GM18873 (cell line): ENCODE results near the gene TMED1.
"Not testable (repeated sequence)": the region's sequence is repeated elsewhere in the genome, so short reads cannot be mapped to it uniquely, and the experiment has no call there.

Source experiments
- ATAC-seq: cut with Tn5 transposase; IDR thresholded peaks from one replicate; pipeline ENCODE4 v1.9.1; 2021; ENCODE audit warnings: mild to moderate bottlenecking, moderate library complexity, moderate number of reproducible peaks; ENCODE audit not compliant: unreplicated experiment, low FRiP score

The TMED1 gene, protein sequence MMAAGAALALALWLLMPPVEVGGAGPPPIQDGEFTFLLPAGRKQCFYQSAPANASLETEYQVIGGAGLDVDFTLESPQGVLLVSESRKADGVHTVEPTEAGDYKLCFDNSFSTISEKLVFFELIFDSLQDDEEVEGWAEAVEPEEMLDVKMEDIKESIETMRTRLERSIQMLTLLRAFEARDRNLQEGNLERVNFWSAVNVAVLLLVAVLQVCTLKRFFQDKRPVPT

DNA sequence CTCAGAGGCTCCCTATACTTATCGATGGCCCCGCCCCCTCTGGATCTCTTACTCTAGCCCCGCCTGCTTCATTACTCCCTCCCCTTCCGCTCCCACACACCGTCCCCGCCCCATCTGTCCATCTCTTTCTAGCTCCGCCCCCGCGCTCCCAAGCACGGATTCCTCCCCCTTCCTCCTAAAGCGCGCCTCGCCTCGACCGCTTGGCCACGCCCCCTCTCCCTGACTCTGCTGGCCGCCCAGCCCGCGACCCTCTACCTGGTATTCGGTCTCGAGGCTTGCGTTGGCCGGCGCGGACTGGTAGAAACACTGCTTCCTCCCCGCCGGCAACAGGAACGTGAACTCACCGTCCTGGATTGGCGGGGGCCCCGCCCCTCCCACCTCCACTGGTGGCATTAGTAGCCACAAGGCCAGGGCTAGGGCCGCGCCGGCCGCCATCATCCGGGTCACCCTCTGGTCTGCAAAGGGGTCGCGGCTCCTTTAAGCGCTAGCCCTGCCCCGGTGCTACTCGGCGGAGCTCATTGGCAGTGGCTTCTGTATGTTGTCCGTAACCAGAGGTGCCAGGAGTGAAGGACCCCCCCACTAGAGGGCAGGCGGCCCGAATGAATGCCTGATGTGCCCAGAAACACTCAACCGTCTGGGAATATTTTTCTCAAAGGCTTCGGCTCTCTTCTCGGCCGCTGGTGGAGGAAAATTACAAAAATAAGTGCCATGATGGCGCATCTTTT lies at the start of gene TMED1:
Gene TMED1, minus strand, starts transcription at position 459 of the 725 bp plus-strand sequence. Its CDS starts 21 bp downstream, at position 438.
- ATAC-seq = peak; percentile 50

DNA sequence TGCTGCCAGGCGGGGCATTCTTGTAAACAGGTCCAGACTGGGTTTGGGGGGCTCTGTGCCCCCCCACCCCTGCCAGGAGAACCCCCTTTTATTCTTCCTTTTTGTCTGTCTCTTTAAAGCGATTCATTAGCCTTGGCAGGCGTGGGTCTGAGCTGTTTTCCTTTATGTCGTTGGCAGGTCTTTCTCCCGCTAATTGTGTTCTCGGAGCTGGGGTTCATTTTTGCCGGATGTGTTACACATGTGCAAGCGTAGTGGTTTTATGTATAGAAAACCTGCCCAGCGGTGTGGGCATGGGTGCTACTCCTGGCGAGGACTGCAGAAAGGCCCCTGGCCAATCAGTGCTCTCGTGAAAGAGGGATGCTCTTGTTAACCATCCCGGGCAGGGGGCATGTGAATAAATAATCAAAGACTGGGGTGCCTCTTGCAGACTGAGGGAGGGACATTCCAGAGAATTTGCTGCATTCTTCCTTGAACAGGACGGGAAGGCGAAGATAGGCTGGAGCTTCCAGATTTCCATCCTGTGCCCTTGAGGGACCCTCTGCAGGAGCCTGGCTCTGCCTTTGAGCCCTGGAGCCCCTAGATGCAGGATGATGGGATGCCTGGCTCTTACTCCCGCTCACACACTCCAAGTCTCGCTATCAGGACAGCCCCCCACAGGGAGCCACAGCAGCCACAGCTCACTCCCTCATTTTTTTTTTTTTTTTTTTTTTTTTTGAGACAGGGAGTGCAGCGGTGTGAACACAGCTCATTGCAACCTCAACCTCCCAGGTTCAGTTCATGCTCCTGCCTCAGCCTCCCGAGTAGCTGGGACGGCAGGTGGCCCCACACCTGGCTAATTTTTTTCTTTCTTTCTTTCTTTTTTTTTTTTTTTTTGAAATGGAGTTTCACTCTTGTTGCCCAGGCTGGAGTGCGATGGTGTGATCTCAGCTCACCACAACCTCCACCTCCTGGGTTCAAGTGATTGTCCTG lies 49.5 kb upstream of the TMED1 start:
- no peak for ATAC-seq

DNA sequence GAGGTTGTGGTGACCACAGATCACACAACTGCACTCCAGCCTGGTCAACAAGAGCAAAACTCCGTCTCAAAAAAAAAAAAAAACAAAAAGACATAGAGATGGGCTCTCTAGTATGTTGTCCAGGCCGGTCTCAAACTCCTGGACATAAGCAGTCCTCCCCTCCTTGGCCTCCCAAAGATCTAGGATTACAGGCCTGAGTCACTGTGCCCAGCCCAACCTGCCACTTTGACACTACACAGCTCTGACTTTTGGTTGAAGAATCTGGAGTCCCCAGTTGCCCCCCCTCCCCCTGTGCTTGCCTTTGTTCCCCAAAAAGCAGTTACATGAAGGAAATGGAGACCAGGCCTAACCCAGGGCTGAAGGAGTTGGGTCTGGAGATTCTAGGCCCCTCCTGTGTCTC lies 48.3 kb upstream of the TMED1 start:
- no peak for ATAC-seq

DNA sequence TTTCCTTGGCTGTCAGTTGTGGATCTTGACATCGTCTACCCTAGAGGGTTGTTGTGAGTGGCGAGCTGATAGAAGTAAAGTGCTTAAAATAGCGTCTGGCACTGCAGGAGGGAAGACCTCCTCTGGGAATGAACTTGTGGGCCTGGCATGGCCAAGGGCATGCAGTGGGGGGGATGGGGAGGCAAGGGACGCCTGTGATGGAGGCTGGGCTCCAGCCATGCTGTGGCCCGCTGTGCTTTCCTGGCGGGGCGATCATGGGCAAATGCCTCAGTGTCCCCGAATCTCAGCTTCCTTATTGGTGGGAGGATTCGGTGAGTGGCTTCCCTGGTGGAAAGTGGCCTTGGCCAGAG lies 46.1 kb upstream of the TMED1 start:
- ATAC-seq = no peak

DNA sequence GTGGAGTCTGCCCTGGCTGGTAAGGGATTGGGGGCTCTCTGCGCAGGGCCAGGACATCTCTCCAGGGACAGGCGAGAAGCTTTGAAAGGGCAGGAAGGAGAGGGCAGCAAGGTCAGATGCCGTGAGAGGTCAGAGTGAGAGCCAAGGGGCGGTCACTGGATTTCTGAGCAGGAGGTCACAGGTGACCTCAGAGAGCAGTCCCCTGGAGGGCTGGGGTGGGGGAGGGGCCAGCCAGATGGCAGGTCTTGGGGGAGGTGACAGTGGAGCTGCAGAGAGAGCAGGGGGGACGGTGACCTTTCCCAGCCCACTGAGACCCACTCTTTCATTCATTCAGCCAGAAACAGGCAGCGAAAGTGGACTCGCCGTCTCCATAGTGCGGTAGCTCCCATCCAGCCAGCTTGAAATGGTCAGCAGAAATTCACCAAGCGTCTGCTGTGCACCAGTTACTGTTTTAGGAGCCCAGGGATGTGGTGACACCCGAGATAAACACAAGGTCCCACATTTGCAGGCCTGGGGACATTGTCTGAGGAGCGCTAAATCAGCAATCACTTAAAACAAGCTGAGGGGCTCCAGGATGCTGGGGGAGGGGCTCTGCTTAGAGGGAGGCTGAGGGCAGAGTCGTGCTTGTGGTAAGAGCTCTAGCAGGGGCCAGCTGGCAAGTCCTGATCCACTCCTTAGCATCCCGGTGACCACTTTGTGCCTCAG lies 45.5 kb upstream of the TMED1 start:
- no peak for ATAC-seq

DNA sequence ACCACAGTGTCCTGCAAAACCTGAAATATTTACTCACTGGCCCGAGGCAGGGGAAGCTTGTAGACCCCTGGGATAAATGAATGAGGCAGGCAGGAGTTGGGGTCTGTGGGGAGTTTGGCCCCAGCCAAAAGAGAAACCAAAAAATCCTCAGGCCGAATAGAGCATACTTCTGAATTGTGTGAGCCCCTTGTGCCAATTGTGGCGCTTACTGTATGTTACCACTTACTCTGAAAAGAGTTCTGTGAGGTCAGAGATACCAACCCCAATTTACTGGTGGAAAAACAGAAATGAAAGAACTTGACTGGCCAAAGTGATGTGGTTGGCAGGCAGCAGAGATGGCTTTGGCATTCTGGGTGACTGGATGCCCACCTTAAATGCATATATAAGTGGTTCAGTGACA lies 42.2 kb upstream of the TMED1 start:
- no peak for ATAC-seq

DNA sequence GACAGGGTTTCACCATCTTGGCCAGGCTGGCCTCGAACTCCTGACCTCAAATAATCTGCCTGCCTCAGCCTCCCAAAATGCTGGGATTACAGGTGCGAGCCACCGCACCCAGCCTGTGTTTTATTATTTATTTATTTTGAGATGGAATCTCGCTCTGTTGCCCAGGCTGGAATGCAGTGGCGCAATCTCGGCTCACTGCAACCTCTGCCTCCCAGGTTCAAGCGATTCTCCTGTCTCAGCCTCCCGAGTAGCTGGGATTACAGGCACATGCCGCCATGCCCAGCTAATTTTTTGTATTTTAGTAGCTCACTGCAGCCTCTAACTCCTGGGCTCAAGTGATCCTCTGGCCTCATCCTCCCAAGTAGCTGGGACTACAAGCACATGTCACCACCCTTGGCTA lies 41.6 kb upstream of the TMED1 start:
- ATAC-seq = not testable (repeated sequence)

DNA sequence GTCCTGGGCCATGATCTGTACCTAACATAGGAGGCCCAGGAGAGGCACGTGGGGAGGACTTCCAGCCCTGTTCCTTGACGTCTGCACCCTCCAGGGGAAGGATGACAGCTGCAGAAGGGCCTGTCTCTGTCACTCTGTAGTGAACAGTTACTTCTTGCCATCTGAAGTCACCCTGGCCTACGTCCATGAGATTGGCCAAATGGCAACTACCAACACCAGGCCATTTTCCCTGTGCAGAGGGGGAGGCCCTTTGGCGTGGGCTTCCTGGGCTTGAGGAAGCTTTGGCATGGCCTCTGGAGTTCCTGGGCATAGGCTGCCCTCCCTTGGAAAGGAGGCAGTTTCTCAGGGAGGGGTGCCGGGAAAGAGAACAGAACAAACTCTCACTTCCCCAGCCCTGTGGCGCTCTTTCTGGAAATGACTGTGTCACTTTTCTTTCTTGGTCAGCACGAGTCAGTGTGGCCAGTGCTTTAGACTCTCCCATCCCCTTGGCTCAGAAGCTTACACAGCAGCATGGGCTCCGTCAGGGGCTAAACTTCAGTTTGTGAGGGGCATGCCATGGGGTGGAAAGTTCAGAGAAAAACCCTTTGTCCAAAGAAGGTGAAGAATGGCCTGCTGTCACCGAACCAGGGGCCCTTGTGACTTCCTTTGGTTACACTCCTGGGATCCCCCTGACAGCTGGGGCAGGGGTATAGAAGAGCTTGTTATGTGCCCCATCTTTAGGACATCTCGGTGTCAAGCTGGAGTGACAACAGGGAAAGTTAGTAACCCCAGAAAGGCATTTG lies 40.6 kb upstream of the TMED1 start:
- peak; percentile 32 for ATAC-seq

DNA sequence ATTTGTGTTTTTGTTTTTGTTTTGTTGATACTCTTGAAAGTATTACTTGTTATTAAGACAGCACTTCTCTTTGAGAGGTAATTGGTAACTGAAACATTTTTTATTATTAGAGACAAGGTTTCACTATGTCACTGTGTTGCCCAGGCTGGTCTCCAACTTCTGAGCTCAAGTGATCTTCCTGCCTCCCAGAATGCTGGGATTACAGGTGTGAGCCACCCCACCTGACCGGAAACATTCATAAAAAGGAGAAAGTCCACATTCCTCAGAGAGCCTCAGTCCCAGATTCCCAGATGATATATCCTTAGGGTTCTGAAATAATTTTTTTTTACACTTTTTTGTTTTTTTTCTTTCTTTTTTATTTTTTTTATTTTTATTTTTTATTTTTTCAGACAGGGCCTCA lies 38.0 kb upstream of the TMED1 start:
- ATAC-seq = no peak

DNA sequence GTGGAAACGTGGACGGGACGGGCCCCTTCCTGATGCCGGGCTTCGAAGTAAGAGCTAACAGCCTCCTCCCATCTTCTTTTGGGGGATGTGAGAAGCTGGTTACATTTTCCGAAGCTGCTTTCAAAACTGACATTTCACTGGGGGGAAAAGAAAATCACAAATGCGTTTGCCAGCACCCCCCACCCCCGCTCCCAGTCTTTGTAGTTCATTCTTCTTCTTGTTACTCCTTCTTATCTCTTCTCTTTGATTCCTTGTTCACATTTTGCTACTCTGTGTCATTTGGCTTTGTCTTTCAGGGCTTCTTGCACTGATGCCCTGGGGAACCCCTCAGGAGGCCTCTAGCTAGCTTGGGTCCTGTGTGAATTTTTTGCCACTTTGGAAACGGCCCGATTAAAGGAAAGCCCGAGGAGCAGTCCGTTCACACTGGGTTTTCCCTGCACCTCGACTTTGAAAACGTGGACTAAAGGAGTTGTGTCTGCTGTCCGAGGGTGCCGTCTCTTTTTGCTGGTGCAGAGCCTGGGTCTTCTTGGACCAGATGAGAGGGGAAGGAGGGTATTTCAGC lies 36.6 kb upstream of the TMED1 start:
- ATAC-seq = no peak

DNA sequence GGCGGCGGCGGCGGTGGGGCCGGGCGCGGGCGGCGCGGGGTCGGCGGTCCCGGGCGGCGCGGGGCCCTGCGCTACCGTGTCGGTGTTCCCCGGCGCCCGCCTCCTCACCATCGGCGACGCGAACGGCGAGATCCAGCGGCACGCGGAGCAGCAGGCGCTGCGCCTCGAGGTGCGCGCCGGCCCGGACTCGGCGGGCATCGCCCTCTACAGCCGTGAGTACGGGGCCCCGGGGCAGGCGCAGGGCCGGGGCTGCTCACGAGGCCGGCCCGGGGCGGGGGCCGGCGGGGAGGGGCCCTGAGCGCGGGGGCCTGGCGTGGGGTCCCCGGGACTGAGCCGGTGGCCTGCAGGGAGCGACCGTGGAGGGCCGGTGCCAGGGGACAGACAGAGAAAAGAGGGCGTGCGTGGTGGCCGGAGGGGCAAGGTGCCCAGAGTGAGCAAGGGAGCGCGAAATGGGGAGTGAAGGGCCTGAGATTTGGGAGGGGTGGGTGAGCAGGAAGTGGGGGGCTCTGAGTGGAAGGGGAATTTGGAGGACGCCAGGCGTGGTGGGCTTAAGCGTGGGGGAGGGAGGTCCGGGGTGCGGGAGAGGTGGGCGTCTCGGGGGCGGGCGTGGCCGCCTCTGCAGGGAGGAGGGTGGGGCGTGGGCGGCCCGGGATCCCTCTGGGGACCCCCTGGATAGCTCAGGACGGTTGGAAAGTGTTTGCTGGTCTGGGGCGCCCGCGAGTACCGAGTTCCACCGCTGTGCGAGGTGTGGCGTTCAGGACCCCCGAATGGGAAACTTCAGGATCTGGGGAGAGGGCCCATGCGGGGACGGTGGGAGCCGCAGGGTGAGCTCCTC lies 35.9 kb upstream of the TMED1 start:
- ATAC-seq = peak; percentile 10

DNA sequence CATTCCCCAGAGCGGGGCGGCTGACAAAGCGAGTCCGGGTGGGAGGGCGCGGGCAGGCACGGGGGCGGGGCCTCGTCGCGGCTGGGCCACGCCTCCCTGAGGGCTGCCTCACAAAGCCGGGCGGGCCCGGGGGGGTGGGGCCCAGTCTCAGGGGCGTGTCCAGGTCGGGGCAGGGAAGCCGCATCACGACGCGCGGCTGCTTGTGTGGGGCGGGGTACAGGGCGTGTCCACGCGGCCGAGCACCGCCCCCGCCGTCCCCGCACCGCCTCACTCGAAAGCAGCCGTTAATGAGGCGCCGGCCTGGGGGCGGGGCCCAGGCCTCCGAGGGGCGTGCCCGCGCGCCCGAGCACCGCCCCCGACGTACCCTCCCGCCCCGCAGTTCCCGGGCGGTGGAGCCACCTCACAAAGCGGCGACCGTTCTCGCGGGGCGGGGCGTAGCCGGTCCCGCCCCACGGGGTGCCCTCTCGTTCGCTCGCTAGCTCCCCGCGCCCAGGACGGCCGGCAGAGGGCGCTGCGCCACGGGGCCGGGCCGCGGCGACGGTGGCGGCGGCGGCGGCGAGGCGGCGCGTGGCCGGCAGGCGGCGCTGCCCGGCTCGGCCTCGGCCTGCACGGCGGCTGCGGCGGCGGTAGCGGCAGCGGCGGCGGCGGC lies 35.1 kb upstream of the TMED1 start, which contains the start of gene CARM1:
Gene CARM1, plus strand, starts transcription at position 599 of the 649 bp plus-strand sequence. CDS start 150 bp downstream, outside the sequence.
- ATAC-seq = peak; percentile 60

DNA sequence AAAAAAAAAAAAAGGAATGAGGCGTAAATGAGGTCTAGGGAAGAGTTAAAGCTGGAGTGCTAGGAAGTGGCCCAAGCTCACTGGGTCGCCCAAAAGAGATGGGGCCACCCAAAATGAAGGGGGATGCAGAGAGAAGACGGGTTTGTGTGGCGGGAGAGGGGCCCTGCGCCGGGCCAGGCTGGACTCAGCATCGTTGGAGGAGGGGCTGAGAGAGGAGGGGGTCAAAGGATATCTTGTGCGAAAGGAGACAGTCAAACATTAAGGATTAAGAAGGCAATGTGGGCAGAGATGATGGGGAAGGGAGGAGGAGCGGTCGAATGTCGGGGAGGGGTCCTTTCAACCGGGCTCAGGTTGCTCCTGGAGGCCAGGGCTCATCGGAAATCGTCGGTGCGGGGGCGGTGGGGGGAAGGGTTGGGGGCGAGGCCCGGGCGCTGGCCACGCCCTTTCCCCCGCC lies 34.5 kb upstream of the TMED1 start:
- no peak for ATAC-seq

DNA sequence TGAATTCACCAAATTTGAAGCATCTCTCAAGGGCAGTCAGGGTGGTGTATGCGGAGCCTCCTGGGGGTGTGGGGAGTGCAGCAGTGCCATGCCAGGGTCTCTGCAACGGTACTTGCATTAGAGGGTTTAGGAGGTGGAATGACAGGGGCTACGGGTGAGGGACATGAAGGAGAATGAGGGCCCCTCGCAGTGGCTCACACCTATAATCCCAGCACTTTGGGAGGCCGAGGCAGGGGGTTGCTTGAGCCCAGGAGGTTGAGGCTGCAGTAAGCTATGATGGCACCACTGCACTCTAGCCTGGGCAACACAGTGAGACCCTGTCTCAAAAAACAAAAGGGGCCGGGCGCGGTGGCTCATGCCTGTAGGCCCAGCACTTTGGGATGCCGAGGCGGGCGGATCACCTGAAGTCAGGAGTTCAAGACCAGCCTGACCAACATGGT lies 33.9 kb upstream of the TMED1 start:
- ATAC-seq = not testable (repeated sequence)

DNA sequence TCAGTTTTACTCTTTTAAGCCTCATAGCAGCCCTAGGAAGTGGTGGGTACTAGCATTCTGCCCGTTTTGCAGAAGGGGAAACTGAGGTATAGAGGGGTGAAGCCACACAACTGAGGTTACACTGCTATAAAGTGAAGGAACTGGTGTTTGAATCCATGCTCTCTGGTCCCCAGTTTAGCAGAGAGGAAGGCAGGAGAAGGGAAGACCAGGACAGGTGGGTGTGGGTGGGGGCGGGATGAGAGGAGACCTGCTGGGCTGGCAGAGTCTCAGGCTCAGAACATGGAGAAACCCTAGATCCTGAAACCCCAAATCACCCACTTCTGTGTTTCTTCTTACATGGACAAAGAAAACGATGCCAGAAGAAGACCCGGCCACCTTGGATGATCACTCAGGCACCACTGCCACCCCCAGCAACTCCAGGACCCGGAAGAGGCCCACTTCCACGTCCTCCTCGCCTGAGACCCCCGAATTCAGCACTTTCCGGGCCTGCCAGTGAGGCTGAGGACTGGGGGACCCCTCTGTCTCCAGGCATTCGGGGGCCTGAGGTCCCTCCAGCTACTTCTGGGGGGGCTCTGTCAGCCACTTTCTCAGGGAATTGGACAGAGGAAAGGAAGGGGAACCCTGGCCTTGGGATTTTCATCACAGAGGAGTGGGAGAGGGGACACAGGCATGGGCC lies 33.0 kb upstream of the TMED1 start:
- ATAC-seq = no peak

DNA sequence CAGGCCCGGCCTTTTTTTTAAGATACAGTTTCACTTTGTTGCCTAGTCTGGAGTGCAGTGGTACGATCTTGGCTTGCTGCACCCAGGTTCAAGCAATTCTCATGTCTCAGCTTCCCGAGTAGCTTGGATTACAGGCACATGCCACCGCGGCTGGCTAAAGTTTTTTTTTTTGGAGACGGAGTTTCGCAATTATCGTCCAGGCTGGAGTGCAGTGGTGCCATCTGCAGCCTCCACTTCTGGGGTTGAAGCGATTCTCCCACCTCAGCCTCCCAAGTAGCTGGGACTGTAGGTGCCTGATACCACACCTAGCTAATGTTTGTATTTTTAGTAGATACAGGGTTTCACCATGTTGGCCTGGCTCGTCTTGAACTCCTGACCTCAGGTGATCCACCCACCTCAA lies 30.5 kb upstream of the TMED1 start:
- ATAC-seq = no peak

DNA sequence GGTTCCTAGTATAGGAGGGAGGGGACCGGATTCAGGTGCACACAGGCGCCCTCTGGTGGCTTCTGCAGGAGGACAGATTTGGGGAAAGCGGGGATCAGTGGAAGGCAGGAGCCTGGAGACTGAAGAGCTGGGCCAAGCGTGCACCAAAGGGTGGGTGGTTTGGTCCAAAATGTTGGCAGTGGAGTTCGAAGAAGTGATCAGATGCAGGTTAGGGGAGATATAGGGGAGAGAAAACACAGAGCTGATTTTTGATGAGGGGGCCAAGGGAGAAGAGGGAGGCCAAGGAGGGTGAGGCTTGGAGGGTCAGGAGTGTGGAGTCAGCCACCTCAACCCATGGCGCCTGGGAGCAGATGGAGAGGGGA lies 28.5 kb upstream of the TMED1 start:
- no peak for ATAC-seq
